NCI-H524 treated with DMSO at 0.1 percent for 48 hours (cell line): ENCODE data around the gene MYOM1.

Experiments
- DNase-seq: peaks from one replicate; lab custom pipeline; 2025; lab: John Stamatoyannopoulos, UW

MYOM1 gene

GRCh38 chr18:3184275-3184963 is 35.3 kb downstream of the MYOM1 start:
- DNase-seq, result peak; percentile 41

GRCh38 chr18:3183103-3183717 is 36.6 kb downstream of the MYOM1 start:
- DNase-seq, result no peak

- DNase-seq, result no peak
These were observed 39.4 kb downstream of the MYOM1 start for GRCh38 chr18:3180325-3180724.

- no peak for DNase-seq
These were observed 40.2 kb downstream of the MYOM1 start for GRCh38 chr18:3179430-3180089.

- no peak for DNase-seq
These were observed 41.7 kb downstream of the MYOM1 start for GRCh38 chr18:3177902-3178687.

GRCh38 chr18:3175195-3175758 is 44.5 kb downstream of the MYOM1 start:
- no peak for DNase-seq

GRCh38 chr18:3172097-3172496 is 47.7 kb downstream of the MYOM1 start:
- no peak for DNase-seq

GRCh38 chr18:3171631-3172030 is 48.1 kb downstream of the MYOM1 start:
- no peak for DNase-seq

GRCh38 chr18:3170441-3171161 is 49.2 kb downstream of the MYOM1 start:
- DNase-seq, result no peak

- DNase-seq, result no peak
These were observed 55.4 kb downstream of the MYOM1 start for GRCh38 chr18:3164381-3164780.

GRCh38 chr18:3163968-3164367 is 55.8 kb downstream of the MYOM1 start:
- no peak for DNase-seq

- DNase-seq, result no peak
These were observed 57.6 kb downstream of the MYOM1 start for GRCh38 chr18:3162181-3162580.

GRCh38 chr18:3159830-3160229 is 59.9 kb downstream of the MYOM1 start:
- no peak for DNase-seq

GRCh38 chr18:3157606-3158005 is 62.2 kb downstream of the MYOM1 start:
- no peak for DNase-seq

GRCh38 chr18:3157086-3157485 is 62.7 kb downstream of the MYOM1 start:
- no peak for DNase-seq

GRCh38 chr18:3156325-3156640 is 63.5 kb downstream of the MYOM1 start:
- no peak for DNase-seq

GRCh38 chr18:3154214-3154613 is 65.6 kb downstream of the MYOM1 start:
- DNase-seq, result no peak

- no peak for DNase-seq
These were observed 66.6 kb downstream of the MYOM1 start for GRCh38 chr18:3153107-3153704.

- DNase-seq, result peak; percentile 71
These were observed 67.5 kb downstream of the MYOM1 start for GRCh38 chr18:3152294-3152693.

- DNase-seq, result no peak
These were observed 68.1 kb downstream of the MYOM1 start for GRCh38 chr18:3151399-3152264.
